Measurements from ENCODE around the gene TANGO6. TPM values are rescaled to one million over a fixed set of nuclear protein-coding genes. Genes with fewer than 3 reads are reported as not detected.

The TANGO6 gene
- total and polyA plus RNA-seq, 9 donors = 4.7 to 27.8 (median 15.5) TPM

Small RNA genes lying within 50 kb of the gene (small RNA-seq; reads per million reads assigned to genes)
- gene RF00019 (not detected), gene RF00066 (not detected), gene RNU6-898P (not detected)

Other genes with a start within 250 kb of the TANGO6 start
- 10 to 100 TPM; 32.4 to 99.0 (median 52.4) TPM for gene CDH3, start 198.2 kb upstream of the TANGO6 start, total RNA-seq
- 10 to 100 TPM; 75.2 to 84.5 TPM for gene CDH3, start 198.2 kb upstream of the TANGO6 start, polyA plus RNA-seq
- gene CDH1, start 106.2 kb upstream of the TANGO6 start, total RNA-seq = 100 to 1,000 TPM in 1 of 7 donors, 10 to 100 TPM in 2, 1 to 10 TPM in 4; 1.1 to 118 (median 9.1) TPM
- gene CDH1, start 106.2 kb upstream of the TANGO6 start, polyA plus RNA-seq = 10 to 100 TPM in 1 of 2 donors, 1 to 10 TPM in 1; 1.1 to 10.5 TPM

Measured in ovary (tissue), 9 donors.